HEK293 (cell line): ENCODE results near the gene CXCL8.

Source experiments
- CTCF ChIA-PET: fragments of 350-600 bp; formaldehyde crosslinking; extraction: SDS; loops from one replicate; lab custom pipeline; 2021; ENCODE audit warnings: antibody characterized with exemption; lab: Yijun Ruan, JAX
- POLR2A ChIA-PET: fragments of 300-600 bp; formaldehyde crosslinking; extraction: SDS; loops from one replicate; lab custom pipeline; 2020; ENCODE audit warnings: antibody characterized with exemption, inconsistent platforms; lab: Yijun Ruan, JAX
- H3K27ac ChIP-seq: fragments of 200-500 bp; sonication (Bioruptor generic); 2 replicates; pipeline ENCODE4 v1.5.1; 2014; ENCODE audit warnings: low read depth, low read length, control low read depth, inconsistent platforms; ENCODE audit errors: extremely low read depth
- H3K36me3 ChIP-seq, 2 experiments: fragments of 200-500 bp in 1 of 2; sonication (Bioruptor generic) in 1 of 2; 1 replicate in 1 of 2; 2 replicates in 1 of 2; pipeline ENCODE4 v1.5.1; 2014 to 2017; ENCODE audit warnings: inconsistent platforms in 2 of 2, low read length in 2 of 2; ENCODE audit not compliant: control insufficient read depth in 2 of 2, insufficient read depth in 1 of 2
- H3K4me1 ChIP-seq: fragments of 200-500 bp; sonication (Bioruptor generic); 2 replicates; pipeline ENCODE4 v1.5.1; 2014; ENCODE audit warnings: mild to moderate bottlenecking, low read length, inconsistent platforms; ENCODE audit not compliant: control insufficient read depth, insufficient read depth
- H3K4me3 ChIP-seq: 2 replicates; pipeline ENCODE4 v1.5.1; 2011; ENCODE audit warnings: low read depth, mild to moderate bottlenecking, control low read depth, low read length, moderate library complexity
- H3K9me3 ChIP-seq: fragments of 200-500 bp; sonication (Bioruptor generic); 2 replicates; pipeline ENCODE4 v1.5.1; 2014; ENCODE audit warnings: low read depth, low read length, inconsistent platforms; ENCODE audit not compliant: control insufficient read depth, insufficient read depth
- BCL11A ChIP-seq: fragments of 450-650 bp; formaldehyde crosslinking; IDR thresholded peaks from 2 replicates; pipeline ENCODE4 v1.5.1; 2016; ENCODE audit warnings: low read depth, missing biosample characterization, missing genetic modification characterization
- EGR2 ChIP-seq: fragments of 450-650 bp; formaldehyde crosslinking; IDR thresholded peaks from 2 replicates; pipeline ENCODE4 v1.5.1; 2016; ENCODE audit warnings: low read depth, missing biosample characterization, missing genetic modification characterization
- KLF8 ChIP-seq: fragments of 450-650 bp; formaldehyde crosslinking; IDR thresholded peaks from 2 replicates; pipeline ENCODE4 v1.5.1; 2016; ENCODE audit warnings: missing biosample characterization, missing genetic modification characterization
- SALL2 ChIP-seq: fragments of 450-650 bp; formaldehyde crosslinking; IDR thresholded peaks from 2 replicates; pipeline ENCODE4 v1.5.0; 2017; ENCODE audit warnings: missing biosample characterization, mild to moderate bottlenecking, missing genetic modification characterization, borderline replicate concordance
- SCRT1 ChIP-seq: fragments of 450-650 bp; formaldehyde crosslinking; IDR thresholded peaks from 2 replicates; pipeline ENCODE4 v1.5.1; 2016; ENCODE audit warnings: missing biosample characterization, missing genetic modification characterization, borderline replicate concordance
- ZBTB48 ChIP-seq: fragments of 450-650 bp; formaldehyde crosslinking; IDR thresholded peaks from 2 replicates; pipeline ENCODE4 v1.5.1; 2016; ENCODE audit warnings: missing biosample characterization, missing genetic modification characterization
- ZFP69B ChIP-seq: fragments of 450-650 bp; formaldehyde crosslinking; IDR thresholded peaks from 2 replicates; pipeline ENCODE4 v1.5.1; 2016; ENCODE audit warnings: missing biosample characterization, missing genetic modification characterization
- ZNF133 ChIP-seq: fragments of 450-650 bp; formaldehyde crosslinking; IDR thresholded peaks from 2 replicates; pipeline ENCODE4 v1.5.1; 2016; ENCODE audit warnings: missing biosample characterization, missing genetic modification characterization
- ZNF155 ChIP-seq: fragments of 450-650 bp; formaldehyde crosslinking; IDR thresholded peaks from 2 replicates; pipeline ENCODE4 v1.5.1; 2016; ENCODE audit warnings: missing biosample characterization, missing genetic modification characterization
- ZNF2 ChIP-seq: fragments of 450-650 bp; formaldehyde crosslinking; IDR thresholded peaks from 2 replicates; pipeline ENCODE4 v1.5.1; 2016; ENCODE audit warnings: missing biosample characterization, missing genetic modification characterization
- ZNF274 ChIP-seq, 2 experiments: fragments of 200-500 bp in 1 of 2; fragments of 450-650 bp in 1 of 2; sonication (Bioruptor generic) in 1 of 2; formaldehyde crosslinking in 1 of 2; IDR thresholded peaks; 2 replicates each; pipeline versions ENCODE4 v1.5.1 to v1.6.1; 2014 to 2016; ENCODE audit warnings: borderline replicate concordance in 1 of 2, inconsistent platforms in 1 of 2, low read length in 1 of 2, missing biosample characterization in 1 of 2, missing genetic modification characterization in 1 of 2
- ZNF335 ChIP-seq: fragments of 450-650 bp; formaldehyde crosslinking; conservative IDR thresholded peaks from 2 replicates; pipeline ENCODE4 v1.5.1; 2016; ENCODE audit warnings: missing biosample characterization, missing genetic modification characterization
- ZNF423 ChIP-seq: fragments of 450-650 bp; formaldehyde crosslinking; IDR thresholded peaks from 2 replicates; pipeline ENCODE4 v1.5.1; 2016; ENCODE audit warnings: missing biosample characterization, missing genetic modification characterization
- ZNF501 ChIP-seq: fragments of 450-650 bp; formaldehyde crosslinking; IDR thresholded peaks from 2 replicates; pipeline ENCODE4 v1.5.1; 2016; ENCODE audit warnings: missing biosample characterization, missing genetic modification characterization
- ZNF621 ChIP-seq: fragments of 450-650 bp; formaldehyde crosslinking; IDR thresholded peaks from 2 replicates; pipeline ENCODE4 v1.5.1; 2017; ENCODE audit warnings: missing biosample characterization, missing genetic modification characterization
- ZNF76 ChIP-seq: fragments of 450-650 bp; formaldehyde crosslinking; IDR thresholded peaks from 2 replicates; pipeline ENCODE4; 2016; ENCODE audit warnings: low read depth, missing biosample characterization, missing genetic modification characterization, borderline replicate concordance
- ZNF768 ChIP-seq: fragments of 450-650 bp; formaldehyde crosslinking; IDR thresholded peaks from 2 replicates; pipeline ENCODE4 v1.5.1; 2018; ENCODE audit warnings: missing biosample characterization, mild to moderate bottlenecking, missing genetic modification characterization
- TF ChIP-seq, protein P1 (sequence below): fragments of 450-650 bp; formaldehyde crosslinking; IDR thresholded peaks from 2 replicates; pipeline ENCODE4 v1.5.1; 2017; ENCODE audit warnings: missing biosample characterization, missing genetic modification characterization
- TF ChIP-seq, protein P2 (sequence below): fragments of 450-650 bp; formaldehyde crosslinking; IDR thresholded peaks from 2 replicates; pipeline ENCODE4 v1.5.1; 2017; ENCODE audit warnings: missing biosample characterization, missing genetic modification characterization
- TF ChIP-seq, protein P3 (sequence below): fragments of 450-650 bp; formaldehyde crosslinking; IDR thresholded peaks from 2 replicates; pipeline ENCODE4 v1.5.1; 2016; ENCODE audit warnings: missing biosample characterization, missing genetic modification characterization

The CXCL8 gene

DNA sequence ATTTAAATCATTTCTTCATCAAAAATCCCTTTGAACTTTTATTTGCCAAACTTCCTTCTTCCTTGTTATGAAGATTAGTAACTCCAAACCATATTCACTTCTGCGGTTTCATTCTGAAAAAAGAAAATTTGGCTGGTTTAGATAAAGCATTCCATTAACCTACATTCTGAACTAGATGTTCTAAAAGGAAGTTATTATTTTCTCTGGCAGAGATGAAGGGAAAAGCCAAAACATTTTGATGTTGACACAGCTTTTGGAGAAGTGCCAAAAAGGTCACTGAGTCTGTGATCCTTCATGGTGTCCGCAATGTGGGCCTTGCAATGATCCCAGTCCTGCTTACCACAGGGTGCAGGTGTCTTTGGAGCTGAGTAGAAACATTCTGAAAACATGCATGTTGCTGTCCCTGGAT is 36.0 kb downstream of the CXCL8 start:
- CTCF ChIA-PET: interaction anchor here (0.5 kb wide), 1 partner anchor 322 kb away, joined by 4 read pairs; no protein-coding TSS in a partner anchor
- POLR2A ChIA-PET: no interaction called here
- TF ChIP-seq ZNF768 (tag by site-specific recombination) (no peak), ZNF133 (tag by site-specific recombination) (no peak), KLF8 (tag by site-specific recombination) (no peak), ZFP69B (no peak), BCL11A (tag by site-specific recombination) (no peak), ZNF423 (no peak), ZNF2 (tag by site-specific recombination) (no peak), ZNF335 (tag by site-specific recombination) (no peak), ZBTB48 (tag by site-specific recombination) (no peak), ZNF155 (tag by site-specific recombination) (no peak), ZNF621 (tag by site-specific recombination) (no peak)
- TF ChIP-seq, protein P1, sequence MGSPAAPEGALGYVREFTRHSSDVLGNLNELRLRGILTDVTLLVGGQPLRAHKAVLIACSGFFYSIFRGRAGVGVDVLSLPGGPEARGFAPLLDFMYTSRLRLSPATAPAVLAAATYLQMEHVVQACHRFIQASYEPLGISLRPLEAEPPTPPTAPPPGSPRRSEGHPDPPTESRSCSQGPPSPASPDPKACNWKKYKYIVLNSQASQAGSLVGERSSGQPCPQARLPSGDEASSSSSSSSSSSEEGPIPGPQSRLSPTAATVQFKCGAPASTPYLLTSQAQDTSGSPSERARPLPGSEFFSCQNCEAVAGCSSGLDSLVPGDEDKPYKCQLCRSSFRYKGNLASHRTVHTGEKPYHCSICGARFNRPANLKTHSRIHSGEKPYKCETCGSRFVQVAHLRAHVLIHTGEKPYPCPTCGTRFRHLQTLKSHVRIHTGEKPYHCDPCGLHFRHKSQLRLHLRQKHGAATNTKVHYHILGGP (tag by site-specific recombination): no peak
- TF ChIP-seq, protein P2, sequence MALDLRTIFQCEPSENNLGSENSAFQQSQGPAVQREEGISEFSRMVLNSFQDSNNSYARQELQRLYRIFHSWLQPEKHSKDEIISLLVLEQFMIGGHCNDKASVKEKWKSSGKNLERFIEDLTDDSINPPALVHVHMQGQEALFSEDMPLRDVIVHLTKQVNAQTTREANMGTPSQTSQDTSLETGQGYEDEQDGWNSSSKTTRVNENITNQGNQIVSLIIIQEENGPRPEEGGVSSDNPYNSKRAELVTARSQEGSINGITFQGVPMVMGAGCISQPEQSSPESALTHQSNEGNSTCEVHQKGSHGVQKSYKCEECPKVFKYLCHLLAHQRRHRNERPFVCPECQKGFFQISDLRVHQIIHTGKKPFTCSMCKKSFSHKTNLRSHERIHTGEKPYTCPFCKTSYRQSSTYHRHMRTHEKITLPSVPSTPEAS: no peak
- TF ChIP-seq, protein P3, sequence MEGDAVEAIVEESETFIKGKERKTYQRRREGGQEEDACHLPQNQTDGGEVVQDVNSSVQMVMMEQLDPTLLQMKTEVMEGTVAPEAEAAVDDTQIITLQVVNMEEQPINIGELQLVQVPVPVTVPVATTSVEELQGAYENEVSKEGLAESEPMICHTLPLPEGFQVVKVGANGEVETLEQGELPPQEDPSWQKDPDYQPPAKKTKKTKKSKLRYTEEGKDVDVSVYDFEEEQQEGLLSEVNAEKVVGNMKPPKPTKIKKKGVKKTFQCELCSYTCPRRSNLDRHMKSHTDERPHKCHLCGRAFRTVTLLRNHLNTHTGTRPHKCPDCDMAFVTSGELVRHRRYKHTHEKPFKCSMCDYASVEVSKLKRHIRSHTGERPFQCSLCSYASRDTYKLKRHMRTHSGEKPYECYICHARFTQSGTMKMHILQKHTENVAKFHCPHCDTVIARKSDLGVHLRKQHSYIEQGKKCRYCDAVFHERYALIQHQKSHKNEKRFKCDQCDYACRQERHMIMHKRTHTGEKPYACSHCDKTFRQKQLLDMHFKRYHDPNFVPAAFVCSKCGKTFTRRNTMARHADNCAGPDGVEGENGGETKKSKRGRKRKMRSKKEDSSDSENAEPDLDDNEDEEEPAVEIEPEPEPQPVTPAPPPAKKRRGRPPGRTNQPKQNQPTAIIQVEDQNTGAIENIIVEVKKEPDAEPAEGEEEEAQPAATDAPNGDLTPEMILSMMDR (tag by site-specific recombination): no peak
- no peaks in the 10 kb centered on the region for H3K9me3 ChIP-seq
- H3K4me3 ChIP-seq: no peak overlapping the region
- H3K36me3 ChIP-seq: no peaks in the 10 kb centered on the region
- H3K27ac ChIP-seq: no peak overlapping the region
- no peaks in the 10 kb centered on the region for H3K4me1 ChIP-seq

DNA sequence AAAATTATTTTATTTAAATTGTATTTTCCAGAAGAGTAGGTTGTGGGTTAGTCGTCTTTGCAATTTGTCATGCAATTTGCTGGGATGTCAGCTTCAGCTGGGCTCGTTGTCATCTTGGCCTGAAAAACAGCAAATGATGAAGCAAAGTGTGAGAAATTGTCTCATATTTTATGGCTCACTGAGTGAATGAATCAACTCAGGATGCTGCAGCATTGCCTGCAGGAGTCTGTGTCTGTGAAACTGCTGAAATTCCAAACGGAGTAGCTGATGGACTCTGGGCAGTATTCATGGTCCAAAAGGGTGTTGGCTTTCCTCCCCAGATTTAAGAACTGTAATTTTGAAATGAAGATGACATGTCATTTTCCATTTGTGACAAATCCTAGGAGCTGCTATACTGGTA is 37.2 kb downstream of the CXCL8 start:
- Histone ChIP-seq H3K4me3 (no peak overlapping the region), H3K36me3 (no peaks in the 10 kb centered on the region), H3K9me3 (no peaks in the 10 kb centered on the region)
- CTCF ChIA-PET: no interaction called here
- TF ChIP-seq ZNF335 (tag by site-specific recombination): peak; percentile 46
- TF ChIP-seq ZNF501 (tag by site-specific recombination): no peak
- TF ChIP-seq, all 188 proteins: peak for 1
- no peaks in the 10 kb centered on the region for H3K4me1 ChIP-seq
- POLR2A ChIA-PET: no interaction called here
- H3K27ac ChIP-seq: no peak overlapping the region

DNA sequence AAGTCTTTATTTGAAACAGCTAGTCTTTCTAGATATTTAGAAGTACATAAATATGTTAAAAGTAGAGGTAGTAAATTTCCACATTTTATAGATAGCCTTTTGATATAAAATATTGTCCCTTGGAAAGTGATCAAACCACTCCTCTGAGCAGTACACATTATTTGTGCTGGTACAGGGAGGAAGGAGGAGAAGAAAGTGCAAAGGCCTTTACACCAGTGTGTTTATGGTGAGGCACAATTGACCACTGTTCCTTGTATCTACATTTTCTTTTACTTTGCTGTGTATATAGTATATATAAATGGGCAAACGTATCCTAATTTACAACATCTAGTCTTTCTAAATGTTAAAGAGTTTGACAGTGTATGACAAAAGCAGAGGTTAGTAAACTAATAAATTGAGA is 39.9 kb downstream of the CXCL8 start:
- CTCF ChIA-PET: no interaction called here
- POLR2A ChIA-PET: no interaction called here
- TF ChIP-seq SALL2 (tag by site-specific recombination) (no peak), ZNF76 (tag by site-specific recombination) (no peak), SCRT1 (tag by site-specific recombination) (no peak), EGR2 (tag by site-specific recombination) (no peak), ZNF274 (IDR thresholded peaks at IDR 0.05; ENCODE audit: low read length) (no peak), ZNF274 (tag by site-specific recombination; IDR thresholded peaks at IDR 0.05; ENCODE audit: borderline replicate concordance) (no peak)
- Histone ChIP-seq H3K27ac (no peak overlapping the region), H3K36me3 (no peaks in the 10 kb centered on the region), H3K9me3 (no peaks in the 10 kb centered on the region), H3K4me3 (no peak overlapping the region), H3K4me1 (no peaks in the 10 kb centered on the region)
